Liver (tissue), 3 donors: ENCODE data around the gene RXFP2.

Source experiments
- GABPA ChIP-seq, 2 donors: IDR thresholded peaks in 1 of 2; conservative IDR thresholded peaks in 1 of 2; 2 replicates each; pipeline ENCODE4 v1.6.1; 2016; ENCODE audit warnings: antibody characterized with exemption in 2 of 2, mild to moderate bottlenecking in 1 of 2, moderate library complexity in 1 of 2
- NR2F2 ChIP-seq: IDR thresholded peaks from 2 replicates; pipeline ENCODE4 v1.6.1; 2016; ENCODE audit warnings: antibody characterized with exemption
- RXRA ChIP-seq, 2 donors: IDR thresholded peaks; 2 replicates each; pipeline ENCODE4 v1.6.1; 2017 to 2018; ENCODE audit warnings: antibody characterized with exemption in 2 of 2, mild to moderate bottlenecking in 1 of 2
- TAF1 ChIP-seq: conservative IDR thresholded peaks from 2 replicates; pipeline ENCODE4 v1.6.1; 2016; ENCODE audit warnings: antibody characterized with exemption, mild to moderate bottlenecking
- TF ChIP-seq, protein P1 (sequence below): fragments of 150-350 bp; IDR thresholded peaks from 2 replicates; pipeline ENCODE4 v1.5.1; 2017; ENCODE audit warnings: improper control_type of control experiment, low read depth, low read length; ENCODE audit not compliant: missing input control
- TF ChIP-seq, protein P2 (sequence below): IDR thresholded peaks from 2 replicates; pipeline ENCODE4 v1.6.1; 2016; ENCODE audit warnings: antibody characterized with exemption
- TF ChIP-seq, protein P3 (sequence below): IDR thresholded peaks from 2 replicates; pipeline ENCODE4 v1.6.1; 2016; ENCODE audit warnings: antibody characterized with exemption, mild to moderate bottlenecking
- donor health status: healthy.
- donor health status: healthy.

DNA sequence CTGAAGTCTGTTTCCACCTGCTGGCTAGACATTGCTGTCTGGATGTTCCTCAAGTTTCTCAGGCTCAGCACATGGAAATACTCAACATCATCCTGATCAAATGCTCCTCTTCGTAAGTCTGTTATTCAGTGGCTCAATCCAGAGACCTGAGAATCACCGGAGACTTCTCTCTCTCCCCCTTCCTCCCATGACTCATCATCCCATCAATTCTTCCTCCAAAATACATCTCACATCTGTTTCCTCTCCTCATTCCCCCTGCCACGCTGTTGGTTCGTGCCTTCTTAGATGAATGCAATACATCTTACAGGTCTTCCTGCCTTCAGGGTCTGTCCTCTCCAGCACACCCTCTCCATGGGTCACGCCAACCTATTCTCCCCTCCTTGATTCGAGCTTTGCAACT lies 7.4 kb upstream of the RXFP2 start:
- TF ChIP-seq, protein P1, sequence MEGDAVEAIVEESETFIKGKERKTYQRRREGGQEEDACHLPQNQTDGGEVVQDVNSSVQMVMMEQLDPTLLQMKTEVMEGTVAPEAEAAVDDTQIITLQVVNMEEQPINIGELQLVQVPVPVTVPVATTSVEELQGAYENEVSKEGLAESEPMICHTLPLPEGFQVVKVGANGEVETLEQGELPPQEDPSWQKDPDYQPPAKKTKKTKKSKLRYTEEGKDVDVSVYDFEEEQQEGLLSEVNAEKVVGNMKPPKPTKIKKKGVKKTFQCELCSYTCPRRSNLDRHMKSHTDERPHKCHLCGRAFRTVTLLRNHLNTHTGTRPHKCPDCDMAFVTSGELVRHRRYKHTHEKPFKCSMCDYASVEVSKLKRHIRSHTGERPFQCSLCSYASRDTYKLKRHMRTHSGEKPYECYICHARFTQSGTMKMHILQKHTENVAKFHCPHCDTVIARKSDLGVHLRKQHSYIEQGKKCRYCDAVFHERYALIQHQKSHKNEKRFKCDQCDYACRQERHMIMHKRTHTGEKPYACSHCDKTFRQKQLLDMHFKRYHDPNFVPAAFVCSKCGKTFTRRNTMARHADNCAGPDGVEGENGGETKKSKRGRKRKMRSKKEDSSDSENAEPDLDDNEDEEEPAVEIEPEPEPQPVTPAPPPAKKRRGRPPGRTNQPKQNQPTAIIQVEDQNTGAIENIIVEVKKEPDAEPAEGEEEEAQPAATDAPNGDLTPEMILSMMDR: no peak
- TF ChIP-seq, protein P2, sequence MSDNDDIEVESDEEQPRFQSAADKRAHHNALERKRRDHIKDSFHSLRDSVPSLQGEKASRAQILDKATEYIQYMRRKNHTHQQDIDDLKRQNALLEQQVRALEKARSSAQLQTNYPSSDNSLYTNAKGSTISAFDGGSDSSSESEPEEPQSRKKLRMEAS: no peak
- TF ChIP-seq, protein P3, sequence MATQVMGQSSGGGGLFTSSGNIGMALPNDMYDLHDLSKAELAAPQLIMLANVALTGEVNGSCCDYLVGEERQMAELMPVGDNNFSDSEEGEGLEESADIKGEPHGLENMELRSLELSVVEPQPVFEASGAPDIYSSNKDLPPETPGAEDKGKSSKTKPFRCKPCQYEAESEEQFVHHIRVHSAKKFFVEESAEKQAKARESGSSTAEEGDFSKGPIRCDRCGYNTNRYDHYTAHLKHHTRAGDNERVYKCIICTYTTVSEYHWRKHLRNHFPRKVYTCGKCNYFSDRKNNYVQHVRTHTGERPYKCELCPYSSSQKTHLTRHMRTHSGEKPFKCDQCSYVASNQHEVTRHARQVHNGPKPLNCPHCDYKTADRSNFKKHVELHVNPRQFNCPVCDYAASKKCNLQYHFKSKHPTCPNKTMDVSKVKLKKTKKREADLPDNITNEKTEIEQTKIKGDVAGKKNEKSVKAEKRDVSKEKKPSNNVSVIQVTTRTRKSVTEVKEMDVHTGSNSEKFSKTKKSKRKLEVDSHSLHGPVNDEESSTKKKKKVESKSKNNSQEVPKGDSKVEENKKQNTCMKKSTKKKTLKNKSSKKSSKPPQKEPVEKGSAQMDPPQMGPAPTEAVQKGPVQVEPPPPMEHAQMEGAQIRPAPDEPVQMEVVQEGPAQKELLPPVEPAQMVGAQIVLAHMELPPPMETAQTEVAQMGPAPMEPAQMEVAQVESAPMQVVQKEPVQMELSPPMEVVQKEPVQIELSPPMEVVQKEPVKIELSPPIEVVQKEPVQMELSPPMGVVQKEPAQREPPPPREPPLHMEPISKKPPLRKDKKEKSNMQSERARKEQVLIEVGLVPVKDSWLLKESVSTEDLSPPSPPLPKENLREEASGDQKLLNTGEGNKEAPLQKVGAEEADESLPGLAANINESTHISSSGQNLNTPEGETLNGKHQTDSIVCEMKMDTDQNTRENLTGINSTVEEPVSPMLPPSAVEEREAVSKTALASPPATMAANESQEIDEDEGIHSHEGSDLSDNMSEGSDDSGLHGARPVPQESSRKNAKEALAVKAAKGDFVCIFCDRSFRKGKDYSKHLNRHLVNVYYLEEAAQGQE: no peak
- TF ChIP-seq TAF1 (no peak), NR2F2 (no peak), RXRA (IDR thresholded peaks at IDR 0.05) (no peak), GABPA (IDR thresholded peaks at IDR 0.05 in 1 of 2, conservative IDR thresholded peaks at IDR 0.05 in 1 of 2) (no peak)
